A549 (cell line): Measurements from ENCODE around the gene EXOC6.

ENCODE experiments used
- CHD4 ChIP-seq: fragments of 200-600 bp; sonication (generic); IDR thresholded peaks from 2 replicates; pipeline ENCODE4 v1.6.1; 2016; ENCODE audit warnings: antibody characterized with exemption, mild to moderate bottlenecking, borderline replicate concordance
- GATA3 ChIP-seq: IDR thresholded peaks from 2 replicates; pipeline ENCODE4 v1.6.1; 2012; ENCODE audit warnings: borderline replicate concordance
- KDM5A ChIP-seq: fragments of 200-600 bp; sonication (generic); IDR thresholded peaks from 2 replicates; pipeline ENCODE4 v1.6.1; 2016; ENCODE audit warnings: antibody characterized with exemption, mild to moderate bottlenecking
- MYC ChIP-seq: IDR thresholded peaks from 2 replicates; pipeline ENCODE4 v1.6.1; 2012; ENCODE audit warnings: mild to moderate bottlenecking, inconsistent platforms, low read length, improper control_type of control experiment, borderline replicate concordance
- RAD21 ChIP-seq, 2 experiments: fragments of >200 bp in 1 of 2; sonication (Bioruptor Twin) in 1 of 2; formaldehyde crosslinking in 1 of 2; IDR thresholded peaks in 1 of 2; conservative IDR thresholded peaks in 1 of 2; 2 replicates in 1 of 2; 3 replicates in 1 of 2; pipeline ENCODE4 v1.6.1; 2012 to 2018; ENCODE audit warnings: inconsistent platforms in 1 of 2
- SREBF2 ChIP-seq: fragments of 450-650 bp; IDR thresholded peaks from 2 replicates; pipeline ENCODE4 v1.6.1; 2014; ENCODE audit warnings: mild to moderate bottlenecking, moderate library complexity
- TF ChIP-seq, protein P1 (sequence below): IDR thresholded peaks from 2 replicates; pipeline ENCODE4 v1.6.1; 2012
- TF ChIP-seq, protein P2 (sequence below): fragments of 150-350 bp; IDR thresholded peaks from 2 replicates; pipeline ENCODE4 v1.6.1; 2014; ENCODE audit warnings: low read depth, mild to moderate bottlenecking, low read length
- TF ChIP-seq, protein P3 (sequence below): IDR thresholded peaks from 2 replicates; pipeline ENCODE4 v1.6.1; 2012
- TF ChIP-seq, protein P4 (sequence below): fragments of >200 bp; sonication (Bioruptor Twin); formaldehyde crosslinking; IDR thresholded peaks from 3 replicates; pipeline ENCODE4 v1.5.1; 2016

DNA sequence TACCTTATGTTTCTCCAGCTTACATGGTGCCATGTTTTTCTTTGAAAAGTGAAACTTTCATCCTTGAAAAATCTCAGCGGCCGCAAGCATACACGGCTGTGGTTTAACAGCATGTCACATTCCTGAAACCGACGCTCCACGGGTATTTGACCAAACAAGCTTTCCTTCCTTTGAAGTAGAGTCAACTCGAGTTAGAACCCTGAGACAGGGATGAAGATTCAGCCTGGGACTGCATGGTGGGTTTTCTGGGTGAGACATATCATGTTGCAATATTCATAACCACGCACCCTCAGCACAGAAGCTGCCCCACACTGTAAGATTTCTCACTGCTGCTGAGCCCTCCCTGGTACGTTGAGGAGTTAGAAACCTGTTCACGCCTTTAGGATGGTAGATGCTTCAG lies 233.5 kb downstream of the EXOC6 start:
- TF ChIP-seq, protein P1, sequence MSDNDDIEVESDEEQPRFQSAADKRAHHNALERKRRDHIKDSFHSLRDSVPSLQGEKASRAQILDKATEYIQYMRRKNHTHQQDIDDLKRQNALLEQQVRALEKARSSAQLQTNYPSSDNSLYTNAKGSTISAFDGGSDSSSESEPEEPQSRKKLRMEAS: no peak
- TF ChIP-seq RAD21 (conservative IDR thresholded peaks at IDR 0.05 in 1 of 2, IDR thresholded peaks at IDR 0.05 in 1 of 2) (no peak), GATA3 (no peak), KDM5A (no peak), MYC (no peak), CHD4 (no peak), SREBF2 (no peak)
- TF ChIP-seq, protein P2, sequence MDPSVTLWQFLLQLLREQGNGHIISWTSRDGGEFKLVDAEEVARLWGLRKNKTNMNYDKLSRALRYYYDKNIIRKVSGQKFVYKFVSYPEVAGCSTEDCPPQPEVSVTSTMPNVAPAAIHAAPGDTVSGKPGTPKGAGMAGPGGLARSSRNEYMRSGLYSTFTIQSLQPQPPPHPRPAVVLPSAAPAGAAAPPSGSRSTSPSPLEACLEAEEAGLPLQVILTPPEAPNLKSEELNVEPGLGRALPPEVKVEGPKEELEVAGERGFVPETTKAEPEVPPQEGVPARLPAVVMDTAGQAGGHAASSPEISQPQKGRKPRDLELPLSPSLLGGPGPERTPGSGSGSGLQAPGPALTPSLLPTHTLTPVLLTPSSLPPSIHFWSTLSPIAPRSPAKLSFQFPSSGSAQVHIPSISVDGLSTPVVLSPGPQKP: no peak
- TF ChIP-seq, protein P3, sequence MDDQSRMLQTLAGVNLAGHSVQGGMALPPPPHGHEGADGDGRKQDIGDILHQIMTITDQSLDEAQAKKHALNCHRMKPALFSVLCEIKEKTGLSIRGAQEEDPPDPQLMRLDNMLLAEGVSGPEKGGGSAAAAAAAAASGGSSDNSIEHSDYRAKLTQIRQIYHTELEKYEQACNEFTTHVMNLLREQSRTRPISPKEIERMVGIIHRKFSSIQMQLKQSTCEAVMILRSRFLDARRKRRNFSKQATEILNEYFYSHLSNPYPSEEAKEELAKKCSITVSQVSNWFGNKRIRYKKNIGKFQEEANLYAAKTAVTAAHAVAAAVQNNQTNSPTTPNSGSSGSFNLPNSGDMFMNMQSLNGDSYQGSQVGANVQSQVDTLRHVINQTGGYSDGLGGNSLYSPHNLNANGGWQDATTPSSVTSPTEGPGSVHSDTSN: no peak
- TF ChIP-seq, protein P4, sequence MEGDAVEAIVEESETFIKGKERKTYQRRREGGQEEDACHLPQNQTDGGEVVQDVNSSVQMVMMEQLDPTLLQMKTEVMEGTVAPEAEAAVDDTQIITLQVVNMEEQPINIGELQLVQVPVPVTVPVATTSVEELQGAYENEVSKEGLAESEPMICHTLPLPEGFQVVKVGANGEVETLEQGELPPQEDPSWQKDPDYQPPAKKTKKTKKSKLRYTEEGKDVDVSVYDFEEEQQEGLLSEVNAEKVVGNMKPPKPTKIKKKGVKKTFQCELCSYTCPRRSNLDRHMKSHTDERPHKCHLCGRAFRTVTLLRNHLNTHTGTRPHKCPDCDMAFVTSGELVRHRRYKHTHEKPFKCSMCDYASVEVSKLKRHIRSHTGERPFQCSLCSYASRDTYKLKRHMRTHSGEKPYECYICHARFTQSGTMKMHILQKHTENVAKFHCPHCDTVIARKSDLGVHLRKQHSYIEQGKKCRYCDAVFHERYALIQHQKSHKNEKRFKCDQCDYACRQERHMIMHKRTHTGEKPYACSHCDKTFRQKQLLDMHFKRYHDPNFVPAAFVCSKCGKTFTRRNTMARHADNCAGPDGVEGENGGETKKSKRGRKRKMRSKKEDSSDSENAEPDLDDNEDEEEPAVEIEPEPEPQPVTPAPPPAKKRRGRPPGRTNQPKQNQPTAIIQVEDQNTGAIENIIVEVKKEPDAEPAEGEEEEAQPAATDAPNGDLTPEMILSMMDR: no peak
